Activated CD8-positive, alpha-beta memory T cell treated with anti-CD3 and anti-CD28 coated beads for 4 hours (primary cell): ENCODE data around the gene GAK.

ENCODE experiments used
- DNase-seq, 2 donors: peaks; one replicate each; pipeline ENCODE4 v3.0.0-alpha.2; 2020; ENCODE audit warnings: low read depth in 2 of 2

GAK gene

GRCh38 chr4:870951-871350 is 61.2 kb downstream of the GAK start:
- no peak for DNase-seq

GRCh38 chr4:869776-870175 is 62.3 kb downstream of the GAK start:
- no peak for DNase-seq

GRCh38 chr4:868421-868820 is 63.7 kb downstream of the GAK start:
- DNase-seq, result no peak

GRCh38 chr4:867526-868250 is 64.4 kb downstream of the GAK start:
- no peak for DNase-seq

- no peak for DNase-seq
Observed at GRCh38 chr4:866761-867390, 65.2 kb downstream of the GAK start.

- DNase-seq, result no peak
Observed at GRCh38 chr4:866068-866760, 65.9 kb downstream of the GAK start.

- no peak for DNase-seq
Observed at GRCh38 chr4:865572-865971, 66.5 kb downstream of the GAK start.

GRCh38 chr4:865121-865465 is 67.0 kb downstream of the GAK start:
- DNase-seq, result no peak

- no peak for DNase-seq
Observed at GRCh38 chr4:864456-865120, 67.5 kb downstream of the GAK start.

- DNase-seq, result no peak
Observed at GRCh38 chr4:860561-860960, 71.6 kb downstream of the GAK start.

GRCh38 chr4:859496-859895 is 72.6 kb downstream of the GAK start:
- DNase-seq, result no peak

- no peak for DNase-seq
Observed at GRCh38 chr4:858831-859451, 73.2 kb downstream of the GAK start.

- DNase-seq, result no peak
Observed at GRCh38 chr4:858041-858481, 74.1 kb downstream of the GAK start.

GRCh38 chr4:857461-857860 is 74.7 kb downstream of the GAK start:
- DNase-seq, result no peak

GRCh38 chr4:856225-856901 is 75.8 kb downstream of the GAK start:
- DNase-seq, result no peak

- DNase-seq, result no peak
Observed at GRCh38 chr4:855880-856224, 76.3 kb downstream of the GAK start.

- DNase-seq, result no peak
Observed at GRCh38 chr4:854356-854755, 77.8 kb downstream of the GAK start.

- DNase-seq, result no peak
Observed at GRCh38 chr4:853416-853781, 78.7 kb downstream of the GAK start.

- no peak for DNase-seq
Observed at GRCh38 chr4:851701-852430, 80.2 kb downstream of the GAK start.

- no peak for DNase-seq
Observed at GRCh38 chr4:850323-850945, 81.7 kb downstream of the GAK start.
